Frontal cortex (tissue), 4 donors: ENCODE results near the gene TIMM22. TPM values are rescaled to one million over a fixed set of nuclear protein-coding genes. Genes with fewer than 3 reads are reported as not detected.

ENCODE experiments used
- DNase-seq, 2 donors: peaks; one replicate each; pipeline ENCODE4 v3.0.0; 2012; ENCODE audit warnings: low spot score in 2 of 2
- FAIRE-seq: peaks from 2 replicates; lab custom pipeline; 2012; peaks lifted over from hg19 to GRCh38; lab: Jason Lieb, UNC
- total RNA-seq: library from RNA; depleted of rRNA; stranded (reverse); fragments of >200 nt; gene quantifications from one replicate; pipeline ENCODE4 v1.2.3, GENCODE V29; 2014
- donor health status: control.
- donor health status: control.
- donor health status: control.

Gene TIMM22
- total RNA-seq, 1 donor from 2014 or later, result 13.5 TPM

DNA sequence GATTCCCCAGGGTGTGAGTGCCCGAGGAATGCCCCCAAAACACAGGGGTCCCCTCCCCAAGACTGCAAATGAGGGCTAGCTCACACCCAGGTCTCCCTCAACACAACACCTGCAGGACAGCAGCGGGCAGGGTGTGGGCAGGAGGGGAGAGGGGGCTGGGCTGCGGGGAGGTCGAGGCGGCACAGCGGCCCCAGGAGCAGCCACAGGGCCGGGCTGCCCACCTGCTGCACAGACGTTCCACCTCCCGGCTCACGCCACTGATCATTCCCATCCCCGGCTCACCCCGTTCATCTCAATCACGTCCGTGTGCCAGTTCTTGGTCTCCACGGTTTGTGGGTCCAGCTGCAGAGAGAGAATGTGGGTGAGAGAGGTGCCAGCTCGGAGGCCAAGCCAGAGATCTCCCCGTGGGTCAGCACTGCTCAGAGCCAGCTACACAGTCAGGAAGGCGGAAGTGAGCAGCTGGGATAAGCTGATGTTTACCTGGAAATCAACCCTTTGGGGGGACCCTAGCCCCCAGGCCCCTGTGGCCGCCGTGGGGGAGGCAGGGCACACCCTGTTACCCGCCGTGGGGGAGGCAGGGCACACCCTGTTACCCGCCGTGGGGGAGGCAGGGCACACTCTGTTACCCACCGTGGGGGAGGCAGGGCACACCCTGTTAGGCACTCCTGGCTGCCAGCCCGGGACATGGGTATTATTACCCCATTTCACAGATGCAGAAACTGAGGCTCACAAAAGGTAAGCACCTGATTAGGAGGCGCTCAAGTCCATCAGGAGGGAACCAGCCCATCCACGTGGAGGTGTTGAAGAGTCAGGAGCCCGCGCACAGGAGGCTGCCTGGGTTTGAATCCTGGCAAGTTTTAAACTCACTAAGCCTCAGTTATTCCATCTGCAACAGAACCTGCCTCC is 16.1 kb downstream of the TIMM22 start:
- DNase-seq (no peak), FAIRE-seq (no peak)

DNA sequence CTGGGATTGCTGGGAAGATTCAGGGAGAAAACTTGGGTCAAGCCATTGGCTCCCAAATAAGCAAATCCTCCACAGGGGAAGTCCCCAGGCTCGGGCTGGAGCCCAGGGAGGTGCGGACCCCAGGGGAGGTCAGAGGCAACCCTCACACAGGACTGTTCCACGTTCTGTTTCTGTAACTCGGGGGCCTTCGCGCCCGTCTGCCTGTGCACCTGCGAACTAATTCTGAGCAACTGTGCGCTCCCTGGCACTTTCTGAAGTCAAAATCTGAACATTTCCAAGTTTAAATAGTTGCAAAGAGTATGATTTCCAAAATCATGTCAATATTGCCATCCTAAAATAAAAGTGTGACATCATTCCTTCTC is 16.8 kb downstream of the TIMM22 start:
- FAIRE-seq (no peak), DNase-seq (no peak)

DNA sequence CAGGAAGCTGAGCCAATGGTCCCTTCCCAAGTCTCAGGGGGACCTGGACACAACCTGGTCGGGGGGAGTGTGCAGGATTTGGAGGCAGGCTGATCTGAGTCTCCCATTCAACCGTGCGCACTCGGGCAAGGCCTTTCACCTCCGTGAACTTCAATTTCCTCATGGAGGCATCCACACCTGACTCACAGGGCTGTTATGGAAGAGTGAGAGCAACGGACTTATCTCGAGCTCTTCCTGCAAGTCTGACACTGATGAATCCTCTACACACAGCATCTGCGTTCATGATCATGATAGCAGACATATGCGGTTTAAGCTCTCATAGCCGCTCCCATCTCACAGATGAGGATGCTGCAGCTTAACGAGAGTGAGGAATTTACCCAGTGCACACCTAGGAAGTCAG is 21.6 kb downstream of the TIMM22 start:
- no peak for DNase-seq
- no peak for FAIRE-seq

DNA sequence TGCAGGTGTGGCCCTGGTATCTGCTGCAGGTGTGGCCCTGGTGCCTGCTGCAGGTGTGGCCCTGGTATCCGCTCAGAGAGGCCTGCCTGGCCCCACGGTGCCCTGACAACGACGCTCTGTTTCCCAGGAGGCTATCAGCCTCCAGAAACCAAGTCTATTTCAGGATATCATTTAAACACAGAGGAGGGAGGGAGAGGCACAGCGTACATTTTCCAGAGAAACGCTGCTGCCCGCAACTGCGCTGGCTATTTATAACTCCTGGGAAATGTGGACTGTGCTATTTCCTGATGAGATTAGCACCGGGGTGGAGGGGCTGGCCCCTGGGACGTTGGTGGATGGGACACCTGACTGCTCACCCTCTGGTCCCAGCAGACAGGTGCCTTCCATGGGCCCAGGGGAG is 22.5 kb downstream of the TIMM22 start:
- no peak for DNase-seq

DNA sequence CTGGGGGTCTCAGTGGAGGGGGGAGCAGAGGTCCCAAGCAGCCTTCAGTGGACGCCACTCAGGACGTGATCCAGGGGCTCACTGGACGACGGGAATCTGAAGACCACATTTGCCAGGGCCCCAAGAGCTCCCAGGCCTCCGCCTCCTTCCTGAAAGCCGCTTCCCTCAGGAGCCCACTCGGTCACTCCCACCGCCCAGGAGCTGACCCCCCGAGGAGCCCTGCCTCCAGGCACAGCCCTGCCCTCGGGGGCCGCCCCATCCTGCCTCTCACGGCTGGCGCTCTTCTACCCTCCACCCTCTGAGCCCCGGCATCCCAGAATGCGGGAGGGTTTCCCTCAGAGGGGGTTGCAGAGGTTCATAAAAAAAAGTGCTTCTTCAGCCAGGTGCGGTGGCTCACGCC is 24.2 kb downstream of the TIMM22 start:
- FAIRE-seq (no peak), DNase-seq (no peak)

More for the DNA sequence above, 22.5 kb downstream of the TIMM22 start:
- FAIRE-seq, result no peak

DNA sequence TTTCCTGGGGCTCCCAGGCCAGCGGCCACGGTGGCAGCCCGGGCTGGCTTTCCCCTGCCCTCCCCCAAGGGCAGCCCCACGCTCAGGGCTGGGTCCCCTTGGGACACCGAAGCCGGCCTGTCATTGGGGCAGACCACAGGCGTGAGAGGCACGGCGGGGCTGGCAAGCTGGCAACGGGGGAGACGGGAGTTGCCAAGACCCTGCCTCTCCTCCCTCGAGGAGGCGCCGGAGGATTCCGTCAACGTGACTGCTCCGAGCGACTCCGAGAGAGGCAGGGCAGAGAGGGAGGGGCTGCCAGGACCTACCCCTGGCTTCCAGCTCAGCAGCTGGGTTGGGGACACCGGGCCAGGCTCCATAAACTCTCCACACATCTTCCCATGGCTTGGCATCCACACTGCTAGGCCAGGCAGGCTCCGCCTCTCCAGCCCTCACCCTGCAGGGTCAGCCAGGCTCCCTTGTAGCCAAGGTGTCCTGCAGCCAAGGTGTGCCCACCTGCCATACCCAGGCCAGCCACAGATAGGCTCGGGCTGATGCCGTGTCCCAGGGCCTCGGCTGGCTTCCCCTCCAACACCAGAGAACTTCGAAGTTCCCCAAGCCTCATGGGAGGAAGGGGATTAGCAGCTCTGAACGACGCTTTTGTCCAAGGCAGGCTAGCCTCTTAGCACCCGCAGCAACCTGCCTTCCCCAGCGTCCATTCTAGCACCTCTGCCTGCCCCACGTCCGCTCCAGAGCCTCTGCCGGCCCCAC is 25.5 kb downstream of the TIMM22 start:
- FAIRE-seq, result no peak
- DNase-seq, result peak in 1 of 2 donors; percentile 57

DNA sequence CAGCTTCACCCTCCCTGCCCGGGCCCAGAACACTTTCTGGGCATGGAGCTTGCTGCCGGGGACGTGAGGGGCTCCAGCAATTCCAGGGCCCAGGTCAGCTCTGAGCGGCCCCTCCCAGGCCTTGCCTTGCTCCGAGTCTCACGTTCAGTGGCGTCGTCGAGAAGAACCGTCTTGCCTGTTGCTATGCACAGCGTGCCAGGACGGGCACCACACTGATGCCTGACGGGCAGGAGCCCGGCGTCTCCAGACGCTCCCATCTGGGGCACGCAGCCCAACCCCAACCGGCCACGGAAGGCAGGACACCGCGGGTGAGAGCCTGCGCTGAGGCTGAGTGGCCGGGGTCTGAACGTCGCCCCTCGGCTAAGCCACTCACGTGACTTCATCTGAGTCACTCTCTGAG is 27.1 kb downstream of the TIMM22 start:
- FAIRE-seq, result no peak
- no peak for DNase-seq

DNA sequence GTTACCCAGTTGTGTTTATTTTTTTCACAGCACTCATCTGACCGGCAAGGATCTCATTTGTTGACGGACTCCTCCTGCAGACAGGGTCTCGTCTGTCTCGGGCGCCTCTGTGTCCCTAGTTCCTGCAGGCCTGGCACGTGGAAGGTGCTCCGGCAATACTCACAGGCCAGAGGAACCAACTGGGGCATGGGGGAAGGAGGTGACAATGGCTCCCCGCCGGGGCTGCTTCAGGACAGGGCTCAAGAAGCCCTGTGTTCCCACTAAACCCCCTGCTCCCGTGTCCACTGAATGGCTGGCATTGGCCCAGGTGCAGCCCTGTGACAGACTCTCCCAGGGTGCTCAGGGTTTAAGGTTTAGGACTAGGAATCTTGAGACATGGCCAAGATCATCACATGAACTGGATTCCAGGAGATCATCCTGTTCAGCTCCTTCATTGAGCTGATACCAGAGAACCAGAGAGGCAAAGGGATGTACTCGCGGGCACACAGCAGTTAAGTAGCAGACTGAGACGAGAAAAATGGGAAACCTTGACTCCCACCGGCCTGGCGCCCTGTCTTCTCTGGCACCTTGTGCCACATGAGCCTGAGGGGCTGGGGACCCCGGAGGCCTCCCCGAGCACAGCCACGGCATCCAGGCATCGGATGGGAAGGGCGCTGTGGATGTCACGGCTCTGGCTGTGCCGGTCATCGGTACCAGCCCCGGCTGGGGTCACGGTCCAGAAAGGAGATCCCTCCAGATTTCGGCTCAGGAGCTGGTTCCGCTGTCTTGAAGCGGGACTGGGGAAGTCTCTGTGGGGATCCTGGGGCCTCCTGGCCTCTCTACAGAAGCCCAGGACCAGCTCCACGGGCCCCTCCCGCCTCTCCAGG is 29.0 kb downstream of the TIMM22 start:
- FAIRE-seq, result no peak
- no peak for DNase-seq

DNA sequence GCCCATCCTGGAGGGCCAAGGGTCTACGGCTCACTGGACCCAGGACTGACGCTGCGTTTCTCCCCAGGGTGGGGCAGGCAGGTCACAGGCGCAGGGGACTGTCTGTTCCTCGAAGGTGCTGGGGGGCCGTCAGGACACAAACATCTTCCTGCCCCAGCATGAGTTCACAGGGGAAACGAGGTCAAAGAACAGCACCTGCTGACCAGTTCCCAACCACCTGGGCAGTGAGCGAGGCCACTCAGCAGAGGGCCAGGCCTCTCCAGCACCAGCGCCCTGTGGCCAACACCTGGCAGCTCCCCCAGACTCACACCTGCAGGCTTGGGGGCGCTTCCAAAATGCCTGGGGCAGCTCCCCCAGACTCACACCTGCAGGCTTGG is 29.7 kb downstream of the TIMM22 start:
- FAIRE-seq, result no peak
- no peak for DNase-seq

DNA sequence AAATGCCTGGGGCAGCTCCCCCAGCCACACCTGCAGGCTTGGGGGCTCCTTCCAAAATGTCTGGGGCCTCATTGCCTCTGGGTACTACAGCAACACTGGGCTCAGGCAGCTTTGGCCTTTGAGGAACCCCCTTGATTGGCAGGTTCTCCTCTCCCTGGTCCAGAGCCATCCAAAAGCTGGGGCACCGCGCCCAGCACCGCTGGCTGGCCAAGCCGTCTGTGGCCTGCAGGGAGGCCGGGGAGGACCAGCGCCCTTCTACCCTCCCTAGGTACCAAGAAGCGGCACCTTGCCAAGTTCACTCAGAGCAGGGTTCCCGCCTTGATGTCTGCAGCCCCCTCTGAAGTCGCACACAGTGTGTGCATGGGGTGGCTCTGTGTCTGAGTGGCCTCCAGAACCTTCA is 30.1 kb downstream of the TIMM22 start:
- no peak for FAIRE-seq
- DNase-seq, result no peak

DNA sequence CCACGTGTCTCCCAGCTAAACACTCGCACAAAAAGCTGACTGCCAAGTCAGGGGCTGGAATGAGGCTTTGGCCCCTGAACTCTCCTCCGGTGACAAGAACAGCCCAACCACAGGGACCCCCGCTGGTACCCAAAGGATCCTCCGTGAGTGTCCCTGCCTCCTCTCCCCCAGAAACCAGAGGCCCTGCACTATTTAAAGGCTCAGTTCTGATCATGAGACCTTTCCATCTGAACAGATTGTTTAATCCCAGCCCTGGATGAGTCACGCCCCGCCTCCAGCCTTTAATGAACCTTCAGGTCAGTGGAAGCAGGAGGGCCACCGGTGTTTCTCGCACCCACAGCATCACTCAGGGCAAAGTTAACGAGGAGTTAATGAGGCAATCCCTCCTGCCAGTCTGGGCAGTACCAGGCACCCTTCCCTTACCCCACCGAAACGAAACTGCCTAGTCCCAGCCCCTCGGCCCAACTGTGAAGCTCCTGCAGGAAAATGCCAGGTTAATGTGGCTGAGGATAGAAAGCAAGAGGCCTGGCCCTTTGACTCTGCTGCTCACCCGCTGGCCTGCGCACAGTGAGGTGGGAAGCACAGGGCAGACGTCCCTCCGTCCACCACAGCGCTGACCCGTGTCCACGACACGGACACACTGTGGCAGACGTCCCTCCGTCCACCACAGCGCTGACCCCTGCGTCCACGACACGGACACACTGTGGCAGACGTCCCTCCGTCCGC is 32.4 kb downstream of the TIMM22 start:
- no peak for FAIRE-seq
- no peak for DNase-seq

DNA sequence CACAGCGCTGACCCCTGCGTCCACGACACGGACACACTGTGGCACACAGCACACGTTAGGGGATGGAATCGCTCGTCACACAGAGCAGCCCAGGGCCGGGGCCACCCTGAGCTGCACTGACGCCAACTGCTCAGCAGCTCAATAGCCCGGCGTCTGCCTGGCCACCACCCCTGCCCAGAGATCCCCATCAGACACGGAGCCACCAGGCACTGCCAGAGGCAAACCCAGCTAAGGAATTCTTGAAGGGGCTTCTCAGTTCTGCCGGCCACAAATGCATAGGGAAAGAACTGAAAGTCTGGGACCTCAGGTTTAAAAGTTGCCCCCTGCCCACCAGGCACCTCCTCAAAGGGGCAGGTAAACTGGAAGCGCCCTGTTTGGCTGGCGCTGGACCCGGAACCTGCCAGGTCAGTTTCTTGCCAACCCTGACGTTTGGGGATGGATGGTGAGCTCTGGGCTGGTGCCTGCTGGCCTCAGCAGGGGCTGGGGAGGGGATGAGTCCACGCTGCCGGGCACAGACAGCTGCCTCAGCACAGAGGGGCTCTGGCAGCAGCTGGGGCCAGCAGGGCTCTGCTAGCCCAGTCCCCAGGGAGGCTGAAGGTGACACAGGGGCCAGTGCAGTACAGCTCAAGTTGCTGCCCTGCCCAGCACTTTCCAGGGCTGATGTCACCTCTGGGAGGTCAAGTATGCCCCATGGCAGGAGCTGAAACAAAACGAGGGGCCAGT is 33.2 kb downstream of the TIMM22 start:
- FAIRE-seq (no peak), DNase-seq (no peak)

DNA sequence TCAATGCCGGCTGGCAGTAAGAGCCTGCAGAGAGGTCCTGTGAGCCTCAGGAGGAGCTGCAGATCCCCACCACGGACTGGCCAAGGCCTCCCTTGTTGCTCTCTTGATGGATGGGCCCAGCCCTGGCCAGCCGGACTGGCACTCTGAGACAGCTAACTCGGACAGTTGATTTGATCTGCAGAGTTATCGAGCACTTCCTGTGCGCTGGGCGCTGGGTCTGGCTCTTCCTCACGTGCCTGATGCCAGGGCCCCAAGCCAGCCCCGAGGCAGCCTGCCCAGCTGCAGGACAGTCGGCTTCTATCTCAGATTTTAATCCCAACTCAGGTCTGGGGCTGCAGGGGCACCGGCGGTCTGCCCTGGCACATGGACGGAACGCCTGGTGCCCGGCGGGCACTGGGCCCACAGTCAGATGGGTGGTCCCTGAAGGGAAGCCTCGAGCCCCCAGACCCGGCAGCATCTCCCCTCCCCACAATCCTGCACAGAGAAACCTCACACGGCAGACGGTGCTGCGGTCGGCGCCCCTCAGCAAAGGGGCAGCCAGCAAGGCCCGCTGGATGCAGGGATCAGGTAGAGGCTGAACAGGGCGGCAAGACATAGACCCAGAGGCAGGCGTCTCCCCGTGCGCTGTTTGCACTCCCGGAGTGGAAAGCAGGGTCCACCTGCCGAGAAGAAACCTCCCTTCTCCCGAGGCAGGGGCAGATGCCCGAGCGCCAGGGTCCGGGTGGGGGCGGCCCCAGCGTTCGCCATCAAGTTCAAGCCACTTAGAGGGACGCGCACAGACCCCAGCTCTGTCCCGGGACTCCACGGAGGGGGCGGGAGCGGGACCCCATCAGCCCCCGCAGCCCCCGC is 34.0 kb downstream of the TIMM22 start:
- DNase-seq (no peak), FAIRE-seq (no peak)

DNA sequence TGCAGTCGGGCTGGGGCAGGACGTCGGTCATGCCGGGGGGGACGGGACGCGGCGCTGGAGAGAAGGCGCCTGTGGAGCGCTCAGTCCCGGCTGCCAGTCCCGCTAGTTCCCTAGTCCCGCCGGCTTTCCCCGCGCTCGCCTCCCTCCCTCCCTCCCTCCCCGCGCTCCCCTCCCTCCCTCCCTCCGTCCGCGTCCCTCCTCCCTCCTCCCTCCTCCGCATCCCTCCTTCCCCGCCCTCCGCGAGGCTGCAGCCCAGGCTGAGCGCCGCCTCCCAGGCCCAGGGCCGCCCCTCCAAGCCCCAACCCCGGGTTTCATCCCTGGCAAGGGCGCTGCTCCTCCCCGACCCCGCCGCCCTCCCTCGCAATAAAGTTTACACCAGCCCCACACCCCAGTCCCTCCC is 34.8 kb downstream of the TIMM22 start:
- FAIRE-seq (no peak), DNase-seq (peak in 1 of 2 donors; percentile 57)

DNA sequence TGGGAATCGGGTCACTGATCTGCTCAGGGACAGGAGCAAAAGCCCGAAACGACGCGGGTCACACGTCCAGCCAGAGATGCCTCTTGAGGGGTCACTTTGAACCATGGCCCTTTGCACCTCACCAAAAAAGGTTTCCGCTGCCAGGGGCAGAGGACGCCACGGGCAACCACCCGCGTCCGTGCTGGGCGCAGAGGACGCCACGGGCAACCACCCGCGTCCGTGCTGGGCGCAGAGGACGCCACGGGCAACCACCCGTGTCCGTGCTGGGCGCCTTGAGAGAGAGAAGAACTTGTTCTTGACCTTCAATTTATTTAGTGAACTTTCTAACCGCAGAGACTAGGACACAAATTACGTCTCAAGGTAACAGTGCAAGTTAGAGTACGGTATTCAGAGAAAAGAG is 35.5 kb downstream of the TIMM22 start:
- DNase-seq (no peak), FAIRE-seq (no peak)

DNA sequence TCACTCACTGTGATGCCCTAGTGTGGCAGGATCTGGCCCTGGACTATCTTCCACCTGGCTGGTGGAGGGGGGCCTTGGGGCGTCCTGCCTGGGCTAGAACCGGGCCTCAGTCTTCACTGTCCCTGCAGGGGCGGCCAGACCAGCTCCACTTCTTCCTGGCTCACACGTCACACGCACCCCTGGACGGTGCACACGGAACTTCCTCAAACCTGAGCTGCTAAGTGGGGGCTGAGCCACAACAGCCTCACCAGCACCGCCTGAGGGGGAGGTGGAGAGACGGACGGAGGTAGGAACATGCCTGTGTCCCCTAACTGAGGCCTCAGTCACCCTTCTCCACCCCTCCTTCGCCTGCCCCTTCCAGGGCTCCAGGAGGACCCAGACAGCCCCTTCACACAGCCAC is 36.6 kb downstream of the TIMM22 start:
- no peak for FAIRE-seq
- no peak for DNase-seq

DNA sequence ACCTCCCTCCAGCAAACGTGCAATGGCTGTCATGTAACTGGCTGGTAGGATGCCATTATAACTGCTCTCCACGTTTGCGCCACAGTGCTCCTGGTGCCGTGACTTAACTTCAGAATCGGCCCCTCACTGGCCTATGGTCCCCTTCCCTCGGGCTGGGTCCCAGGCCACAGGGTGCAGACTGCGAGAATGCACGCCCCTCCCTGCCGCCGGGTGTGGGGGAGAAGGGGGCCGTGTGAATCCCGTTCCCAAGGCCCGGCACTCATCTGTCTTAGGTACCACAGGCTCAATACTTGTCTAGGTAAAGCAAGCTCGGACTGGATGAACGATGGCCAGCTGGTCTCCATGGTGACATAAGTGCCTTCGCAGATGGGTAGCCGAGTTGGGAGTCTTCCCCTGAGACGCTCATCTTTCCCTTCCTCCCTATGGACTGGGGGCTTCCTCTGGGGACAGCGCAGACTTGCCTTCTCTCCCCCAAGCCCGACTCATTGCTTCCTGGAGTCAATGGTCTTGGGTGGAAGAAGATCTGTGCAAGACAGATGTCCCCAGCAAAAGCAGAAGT is 37.8 kb downstream of the TIMM22 start:
- DNase-seq (no peak), FAIRE-seq (no peak)
